Sigmoid colon (tissue), 7 donors: ENCODE data around the gene RHBDF2. TPM values are rescaled to one million over a fixed set of nuclear protein-coding genes. Genes with fewer than 3 reads are reported as not detected.

Experiments used
- DNase-seq: peaks from one replicate; pipeline ENCODE4 v3.0.0-alpha.2; 2019
- H3K27ac ChIP-seq, 4 donors: fragments of 200-600 bp; sonication (generic); one replicate each; pipeline ENCODE4 v1.5.1; 2016 to 2019; ENCODE audit warnings: mild to moderate bottlenecking in 1 of 4
- H3K27me3 ChIP-seq, 3 donors: fragments of 200-600 bp; sonication (generic); one replicate each; pipeline ENCODE4 v1.5.1; 2019; ENCODE audit warnings: mild to moderate bottlenecking in 1 of 3
- H3K36me3 ChIP-seq, 4 donors: fragments of 200-600 bp; sonication (generic); one replicate each; pipeline ENCODE4 v1.5.1; 2016 to 2019
- H3K4me1 ChIP-seq, 4 donors: fragments of 200-600 bp; sonication (generic); one replicate each; pipeline ENCODE4 v1.5.1; 2017 to 2019
- H3K4me3 ChIP-seq, 4 donors: fragments of 200-600 bp; sonication (generic); one replicate each; pipeline ENCODE4 v1.5.1; 2017 to 2019; ENCODE audit warnings: mild to moderate bottlenecking in 2 of 4, moderate library complexity in 1 of 4
- H3K9me3 ChIP-seq, 4 donors: fragments of 200-600 bp in 3 of 4; sonication (generic) in 3 of 4; one replicate each; pipeline versions ENCODE4 v1.5.1 to v1.6.1; 2013 to 2019
- EP300 ChIP-seq, 4 donors: sonication (generic); formaldehyde crosslinking; IDR thresholded peaks; one replicate each; pipeline ENCODE4 v1.6.1; 2017; ENCODE audit warnings: antibody characterized with exemption in 4 of 4
- POLR2A ChIP-seq, 2 donors: fragments of 450-650 bp; IDR thresholded peaks; one replicate each; pipeline ENCODE4 v1.6.1; 2016; ENCODE audit warnings: antibody characterized with exemption in 2 of 2, mild to moderate bottlenecking in 2 of 2, moderate library complexity in 2 of 2
- POLR2AphosphoS5 ChIP-seq, 4 donors: sonication (generic); formaldehyde crosslinking; IDR thresholded peaks; one replicate each; pipeline ENCODE4 v1.6.1; 2017; ENCODE audit warnings: antibody characterized with exemption in 4 of 4
- WGBS, 2 donors: extraction: QIAGEN DNeasy Blood & Tissue Kit; methylation state at CpG; one replicate each; pipeline ENCODE4 v1.1.7; 2013; 5-methylcytosine and 5-hydroxymethylcytosine counted together
- intact Hi-C: fragments of 100-400 bp; cut with DNase I; formaldehyde crosslinking; loops from one replicate; pipeline ENCODE4 v1.15.1; 2023
- polyA plus RNA-seq, 3 donors: library from polyadenylated mRNA; stranded (reverse); fragments of 200-250 nt; gene quantifications; one replicate each; pipeline ENCODE4 v1.2.3, GENCODE V29; 2013
- total RNA-seq, 4 donors: library from RNA; depleted of rRNA; stranded (reverse); fragments of >200 nt; gene quantifications; one replicate each; pipeline ENCODE4 v1.1.0, GENCODE V29; 2016
- TF ChIP-seq, protein P1 (sequence below), 4 experiments: fragments of 450-650 bp in 3 of 4; fragments of 200-600 bp in 1 of 4; IDR thresholded peaks; one replicate each; pipeline ENCODE4 v1.5.1; 2016 to 2019; ENCODE audit warnings: antibody characterized with exemption in 4 of 4, mild to moderate bottlenecking in 3 of 4, moderate library complexity in 2 of 4
- donor health status: healthy with polysubstance abuse.
- donor health status: Bipolar disorder and iron deficiency.
- donor health status: healthy.

The RHBDF2 gene
- total and polyA plus RNA-seq, 7 donors, result 1.2 to 35.7 (median 11.1) TPM

DNA sequence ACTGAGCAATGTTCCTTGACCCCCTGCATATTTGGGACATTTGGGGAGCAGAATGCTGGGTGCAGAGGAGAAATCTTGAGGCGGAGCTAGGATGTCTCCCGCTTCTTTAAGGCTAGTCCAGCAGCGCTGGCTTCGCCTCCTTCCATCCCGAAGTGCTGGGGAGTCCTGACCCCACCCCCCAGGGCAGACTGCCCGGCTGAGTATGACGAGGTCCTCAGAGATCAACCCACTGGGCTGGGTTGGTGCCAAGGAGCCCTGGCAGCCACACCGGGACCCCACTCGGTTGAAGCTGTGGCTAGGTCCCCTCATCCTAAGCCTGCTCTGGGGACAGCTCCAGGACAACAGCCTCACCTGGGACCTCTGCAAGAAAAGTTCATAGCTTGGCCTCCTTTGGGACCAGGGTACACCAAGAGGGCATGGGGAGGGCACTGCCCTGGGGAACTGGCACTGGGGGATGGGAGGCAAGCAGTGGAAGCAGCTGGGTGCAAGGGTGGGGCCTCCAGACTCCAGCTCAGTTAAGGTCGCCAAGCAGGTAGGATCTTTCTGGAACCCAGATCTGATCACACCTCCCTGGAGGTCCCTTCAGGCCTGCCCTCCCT, 11.0 kb downstream of the RHBDF2 start:
- H3K4me3 ChIP-seq, result no peak overlapping the region
- TF ChIP-seq POLR2A (IDR thresholded peaks at IDR 0.05) (no peak), POLR2AphosphoS5 (IDR thresholded peaks at IDR 0.05) (no peak), EP300 (IDR thresholded peaks at IDR 0.05) (no peak)
- TF ChIP-seq, protein P1, sequence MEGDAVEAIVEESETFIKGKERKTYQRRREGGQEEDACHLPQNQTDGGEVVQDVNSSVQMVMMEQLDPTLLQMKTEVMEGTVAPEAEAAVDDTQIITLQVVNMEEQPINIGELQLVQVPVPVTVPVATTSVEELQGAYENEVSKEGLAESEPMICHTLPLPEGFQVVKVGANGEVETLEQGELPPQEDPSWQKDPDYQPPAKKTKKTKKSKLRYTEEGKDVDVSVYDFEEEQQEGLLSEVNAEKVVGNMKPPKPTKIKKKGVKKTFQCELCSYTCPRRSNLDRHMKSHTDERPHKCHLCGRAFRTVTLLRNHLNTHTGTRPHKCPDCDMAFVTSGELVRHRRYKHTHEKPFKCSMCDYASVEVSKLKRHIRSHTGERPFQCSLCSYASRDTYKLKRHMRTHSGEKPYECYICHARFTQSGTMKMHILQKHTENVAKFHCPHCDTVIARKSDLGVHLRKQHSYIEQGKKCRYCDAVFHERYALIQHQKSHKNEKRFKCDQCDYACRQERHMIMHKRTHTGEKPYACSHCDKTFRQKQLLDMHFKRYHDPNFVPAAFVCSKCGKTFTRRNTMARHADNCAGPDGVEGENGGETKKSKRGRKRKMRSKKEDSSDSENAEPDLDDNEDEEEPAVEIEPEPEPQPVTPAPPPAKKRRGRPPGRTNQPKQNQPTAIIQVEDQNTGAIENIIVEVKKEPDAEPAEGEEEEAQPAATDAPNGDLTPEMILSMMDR (IDR thresholded peaks at IDR 0.05), result no peak
- H3K36me3 ChIP-seq, result no peaks in the 10 kb centered on the region
- H3K9me3 ChIP-seq, result no peaks in the 10 kb centered on the region
- intact Hi-C loops, result no loop called here
- no peaks in the 10 kb centered on the region for H3K27me3 ChIP-seq
- no peak for DNase-seq
- H3K4me1 ChIP-seq, result no peaks in the 10 kb centered on the region
- WGBS, 2 donors, result 64 to 77% methylated on average over 10 of the region's 10 CpGs
- peak overlapping the region in 1 of 4 donors; percentile 70 for H3K27ac ChIP-seq

DNA sequence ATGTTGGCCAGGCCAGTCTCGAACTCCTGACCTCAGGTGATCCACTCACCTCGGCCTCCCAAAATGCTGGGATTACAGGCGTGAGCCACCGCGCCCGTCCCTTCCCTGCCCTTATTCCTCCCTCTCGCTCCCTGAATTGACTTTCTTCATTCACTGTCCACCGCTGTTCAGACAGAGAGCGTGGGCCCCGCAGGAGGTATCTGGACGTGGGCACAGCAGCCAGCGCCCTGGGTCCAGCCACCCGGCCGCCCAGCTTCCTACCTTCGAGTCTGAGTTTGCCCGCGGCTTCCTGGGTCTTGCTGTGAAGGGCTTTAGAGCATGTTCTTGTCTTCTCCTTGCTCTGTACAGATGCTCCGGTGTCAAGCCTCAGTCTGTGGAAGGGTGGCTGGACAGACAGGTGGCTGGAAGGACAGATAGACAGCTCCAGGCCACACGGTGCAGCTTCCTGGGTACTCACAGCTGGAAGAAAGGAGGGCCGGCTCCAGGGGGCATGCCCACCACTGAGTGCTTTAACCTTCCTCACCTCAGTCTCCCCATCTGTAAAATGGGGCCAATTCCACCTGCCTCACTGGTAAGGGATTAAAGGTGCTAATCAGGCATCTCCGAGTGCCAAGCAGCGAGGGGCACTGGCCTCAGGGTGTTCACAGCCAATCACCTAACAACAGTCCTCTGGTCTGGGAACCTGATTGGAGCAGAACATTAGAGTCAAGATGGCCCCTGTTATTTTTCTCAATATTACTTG, 13.6 kb downstream of the RHBDF2 start:
- Histone ChIP-seq H3K9me3 (no peaks in the 10 kb centered on the region), H3K4me3 (no peak overlapping the region), H3K36me3 (no peaks in the 10 kb centered on the region), H3K27ac (peak overlapping the region in 1 of 4 donors; percentile 4), H3K4me1 (no peaks in the 10 kb centered on the region), H3K27me3 (no peaks in the 10 kb centered on the region)
- no peak for DNase-seq
- intact Hi-C loops, result no loop called here
- no peak for TF ChIP-seq EP300 (IDR thresholded peaks at IDR 0.05)
- no peak for TF ChIP-seq POLR2AphosphoS5 (IDR thresholded peaks at IDR 0.05)
- TF ChIP-seq, protein P1 (IDR thresholded peaks at IDR 0.05), result no peak
- no peak for TF ChIP-seq POLR2A (IDR thresholded peaks at IDR 0.05)
- 97% methylated on average over 22 of the region's 22 CpGs for WGBS, 2 donors

DNA sequence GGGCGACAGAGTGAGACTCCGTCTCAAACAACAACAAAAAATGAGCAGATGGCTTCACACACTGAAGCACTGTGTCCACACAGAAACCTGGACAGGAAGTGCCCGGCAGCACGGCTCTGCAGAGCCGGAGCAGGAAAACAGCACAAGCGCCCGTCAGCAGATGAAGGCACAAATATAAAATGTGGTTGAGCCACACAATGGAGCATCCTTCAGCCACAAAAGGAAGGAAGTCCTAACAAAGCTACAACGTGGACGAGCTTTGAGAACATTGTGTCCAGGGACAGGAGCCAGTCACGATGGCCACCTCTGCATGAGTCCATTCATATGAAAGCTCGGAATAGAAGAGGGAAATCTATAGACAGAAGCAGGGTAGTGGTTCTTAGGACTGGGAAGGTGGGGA, 15.7 kb downstream of the RHBDF2 start:
- no peaks in the 10 kb centered on the region for H3K9me3 ChIP-seq
- intact Hi-C loops, result no loop called here
- TF ChIP-seq POLR2A (IDR thresholded peaks at IDR 0.05) (no peak), EP300 (IDR thresholded peaks at IDR 0.05) (peak in 3 of 4 donors; percentile 30 to 89 (median 84)), POLR2AphosphoS5 (IDR thresholded peaks at IDR 0.05) (peak in 3 of 4 donors; percentile 18 to 74 (median 58))
- peak overlapping the region in 3 of 4 donors; percentile 14 to 57 (median 45) for H3K27ac ChIP-seq
- H3K4me3 ChIP-seq, result no peak overlapping the region
- no peaks in the 10 kb centered on the region for H3K27me3 ChIP-seq
- 57 to 81% methylated on average over 11 of the region's 11 CpGs for WGBS, 2 donors
- H3K36me3 ChIP-seq, result no peaks in the 10 kb centered on the region
- DNase-seq, result peak; percentile 66
- no peaks in the 10 kb centered on the region for H3K4me1 ChIP-seq

DNA sequence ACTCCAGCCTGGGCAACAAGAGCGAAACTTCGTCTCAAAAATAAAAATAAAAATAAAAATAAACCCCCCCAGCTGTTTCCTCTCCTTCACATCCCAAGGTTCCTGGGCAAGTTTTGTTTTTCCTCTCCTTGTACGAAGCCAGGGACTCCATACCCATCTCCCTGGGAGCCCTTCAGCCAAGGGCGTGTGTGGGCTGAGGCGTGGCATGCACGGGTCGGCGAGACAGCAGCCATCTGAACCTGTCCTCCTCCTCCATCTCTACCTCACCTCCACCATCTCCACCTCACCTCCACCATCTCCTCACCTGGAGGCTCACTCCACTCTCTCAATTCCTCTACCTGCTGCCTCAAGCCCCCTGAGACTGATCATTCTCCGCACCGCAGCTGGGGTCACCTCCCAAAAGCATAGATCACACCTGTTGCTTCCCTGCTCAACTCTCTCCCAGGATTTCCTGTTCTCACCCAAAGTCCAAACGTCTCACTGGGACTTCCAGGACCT, 16.9 kb downstream of the RHBDF2 start:
- Histone ChIP-seq H3K4me1 (no peaks in the 10 kb centered on the region), H3K36me3 (no peaks in the 10 kb centered on the region), H3K27ac (peak overlapping the region in 2 of 4 donors; percentile 6 to 57), H3K27me3 (no peaks in the 10 kb centered on the region), H3K4me3 (no peak overlapping the region), H3K9me3 (no peaks in the 10 kb centered on the region)
- TF ChIP-seq POLR2AphosphoS5 (IDR thresholded peaks at IDR 0.05) (no peak), POLR2A (IDR thresholded peaks at IDR 0.05) (no peak), EP300 (IDR thresholded peaks at IDR 0.05) (no peak)
- TF ChIP-seq, protein P1 (IDR thresholded peaks at IDR 0.05), result no peak
- no peak for DNase-seq
- intact Hi-C loops, result no loop called here
- 88% methylated on average over 11 of the region's 11 CpGs for WGBS, 2 donors

DNA sequence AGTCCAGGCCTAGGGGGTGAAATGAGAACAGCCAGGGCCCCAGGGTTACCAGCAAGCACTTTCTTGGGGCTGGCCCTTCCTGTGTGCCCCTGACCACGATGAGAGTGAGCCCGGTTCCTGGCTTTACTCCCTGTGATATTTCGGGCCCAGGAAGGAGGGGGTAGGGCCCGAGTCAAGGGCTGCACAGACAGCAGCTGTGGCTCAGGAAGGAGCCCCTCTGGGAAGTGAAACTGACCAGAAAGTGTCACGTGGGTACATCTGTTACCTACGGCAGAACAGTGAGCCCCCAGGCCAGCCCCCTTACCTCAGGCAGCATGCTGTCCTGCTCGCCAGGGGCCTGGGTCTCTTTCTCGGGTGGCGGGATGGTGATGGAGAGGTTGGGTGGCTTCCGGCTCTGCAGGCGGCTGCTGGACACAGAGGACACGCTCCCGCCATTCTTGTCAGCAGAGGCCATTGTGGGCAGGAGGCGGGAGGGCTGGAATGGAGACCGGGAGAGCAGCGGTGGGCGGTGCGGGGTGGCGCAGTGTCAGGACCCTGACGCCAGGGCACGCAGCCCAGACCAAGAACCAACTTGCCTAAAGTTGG, 20.1 kb downstream of the RHBDF2 start:
- Histone ChIP-seq H3K27me3 (no peaks in the 10 kb centered on the region), H3K4me1 (no peaks in the 10 kb centered on the region), H3K27ac (peak overlapping the region in 3 of 4 donors; percentile 41 to 57 (median 48)), H3K9me3 (no peaks in the 10 kb centered on the region), H3K36me3 (no peaks in the 10 kb centered on the region), H3K4me3 (no peak overlapping the region)
- peak; percentile 64 for DNase-seq
- intact Hi-C loops, result no loop called here
- WGBS, 2 donors, result 70 to 85% methylated on average over 21 of the region's 21 CpGs
- TF ChIP-seq, protein P1 (IDR thresholded peaks at IDR 0.05), result no peak
- TF ChIP-seq POLR2AphosphoS5 (IDR thresholded peaks at IDR 0.05), result peak in 1 of 4 donors; percentile 29
- TF ChIP-seq EP300 (IDR thresholded peaks at IDR 0.05), result no peak
- TF ChIP-seq POLR2A (IDR thresholded peaks at IDR 0.05), result no peak
